ENCODE data around the gene CD209. TPM values are rescaled to one million over a fixed set of nuclear protein-coding genes. Genes with fewer than 3 reads are reported as not detected.

Gene CD209
- total RNA-seq, 1 experiment from 2014 or later = not detected

GRCh38 chr19:7692417-7693088, 54.8 kb downstream of the CD209 start:
- POLR2A ChIA-PET = no interaction called here
- intact Hi-C loops (cut with micrococcal nuclease) = no loop called here

More at GRCh38 chr19:7692417-7693088, 54.8 kb downstream of the CD209 start:
- no peaks in the 10 kb centered on the region for H3K36me3 ChIP-seq (ENCODE audit: control insufficient read depth in 1 of 2, insufficient read depth in 2 of 2, low read length in 2 of 2)
- no peaks in the 10 kb centered on the region for H3K9me2 ChIP-seq (ENCODE audit: insufficient read depth)
- peaks cover 10% of the 10 kb centered on the region; the same call in 1 of the 2 replicates for H3K27me3 ChIP-seq (ENCODE audit: insufficient read depth, low read length)
- TF ChIP-seq SIN3A (IDR thresholded peaks at IDR 0.05; ENCODE audit: low read depth) (no peak), YY1 (IDR thresholded peaks at IDR 0.05; ENCODE audit: extremely low read depth, insufficient replicate concordance, low read depth, low read length) (no peak), ZFX (IDR thresholded peaks at IDR 0.05) (no peak), MAX (IDR thresholded peaks at IDR 0.05) (no peak), POLR2A (IDR thresholded peaks at IDR 0.05; ENCODE audit: borderline replicate concordance, extremely low read depth, insufficient read depth, insufficient read length) (no peak), REST (IDR thresholded peaks at IDR 0.05; ENCODE audit: low read depth) (no peak), CBX3 (IDR thresholded peaks at IDR 0.05; ENCODE audit: low read depth) (no peak), ATF3 (IDR thresholded peaks at IDR 0.05) (no peak), EZH2phosphoT487 (IDR thresholded peaks at IDR 0.05; ENCODE audit: borderline replicate concordance) (no peak), JUND (IDR thresholded peaks at IDR 0.05) (no peak), FOSL1 (IDR thresholded peaks at IDR 0.05; ENCODE audit: low read depth) (no peak), CTCF (IDR thresholded peaks at IDR 0.05 in 2 of 3, conservative IDR thresholded peaks at IDR 0.05 in 1 of 3; ENCODE audit: borderline replicate concordance in 1 of 3, insufficient read depth in 1 of 3, low read depth in 2 of 3, low read length in 2 of 3) (no peak), TCF7L2 (IDR thresholded peaks at IDR 0.05; ENCODE audit: borderline replicate concordance, extremely low read depth, insufficient read depth, insufficient read length) (no peak), SRF (IDR thresholded peaks at IDR 0.05; ENCODE audit: low read depth) (no peak), RAD21 (IDR thresholded peaks at IDR 0.05; ENCODE audit: low read depth) (no peak), ELF1 (IDR thresholded peaks at IDR 0.05; ENCODE audit: borderline replicate concordance, low read depth) (no peak), ZBTB33 (IDR thresholded peaks at IDR 0.05; ENCODE audit: extremely low read depth, insufficient replicate concordance, low read length) (no peak), POLR2AphosphoS5 (IDR thresholded peaks at IDR 0.05; ENCODE audit: low read depth, low read length) (no peak), SP1 (IDR thresholded peaks at IDR 0.05; ENCODE audit: low read depth) (no peak), ZNF274 (IDR thresholded peaks at IDR 0.05; ENCODE audit: low read depth, low read length) (no peak)
- H3K9me3 ChIP-seq (ENCODE audit: control insufficient read depth in 1 of 2, insufficient read depth in 1 of 2, low read depth in 1 of 2, low read length in 2 of 2) = peaks cover 0 to 5% of the 10 kb centered on the region in 2 experiments; a peak in 1 of 4 replicates
- DNase-seq (ENCODE audit: low read depth, low spot score) (no peak), ATAC-seq (no peak)
- H3K4me2 ChIP-seq (ENCODE audit: low read length) = no peak overlapping the region
- RAD21 ChIA-PET (ENCODE audit: low non-redundant PET in 1 of 2, low total read pairs in 2 of 2, uncharacterized antibody in 2 of 2, unreplicated experiment in 2 of 2) = no interaction called here
- H2AFZ ChIP-seq (ENCODE audit: low read depth, low read length, poor library complexity, severe bottlenecking) = no peak overlapping the region
- no peak overlapping the region for H3K9ac ChIP-seq (ENCODE audit: low read length)
- no peaks in the 10 kb centered on the region for H3K79me2 ChIP-seq (ENCODE audit: insufficient read depth, low read length)
- CTCF ChIA-PET = no interaction called here
- no peak overlapping the region for H3K4me3 ChIP-seq (replicated peaks in 1 of 2; ENCODE audit: low read depth in 1 of 2, low read length in 2 of 2)
- BruUV-seq (replicated peaks) = no TSS peak
- no peak overlapping the region for H3K27ac ChIP-seq (ENCODE audit: low read depth, low read length)
- no peaks in the 10 kb centered on the region for H3K4me1 ChIP-seq (ENCODE audit: control insufficient read depth in 1 of 2, insufficient read depth in 2 of 2, low read length in 2 of 2)
- no peaks in the 10 kb centered on the region for H4K20me1 ChIP-seq (ENCODE audit: insufficient read depth)

All from HCT116 (cell line).